IPS-18a (cell line): ENCODE data around the gene APBA1.

Source experiments
- H3K27ac ChIP-seq: one replicate; pipeline ENCODE4 v1.5.1; 2013; ENCODE audit warnings: low read length
- H3K27me3 ChIP-seq: one replicate; pipeline ENCODE4 v1.6.1; 2013; ENCODE audit warnings: mild to moderate bottlenecking, low read length; ENCODE audit not compliant: control insufficient read depth, insufficient read depth
- H3K36me3 ChIP-seq: one replicate; pipeline ENCODE4 v1.6.1; 2013; ENCODE audit warnings: low read depth, low read length; ENCODE audit not compliant: control insufficient read depth
- H3K4me1 ChIP-seq: one replicate; pipeline ENCODE4 v1.6.1; 2013; ENCODE audit warnings: low read depth, low read length; ENCODE audit not compliant: control insufficient read depth
- H3K4me3 ChIP-seq: one replicate; pipeline ENCODE4 v1.5.1; 2013; ENCODE audit warnings: low read length
- H3K9ac ChIP-seq: one replicate; pipeline ENCODE4 v1.6.1; 2013; ENCODE audit warnings: mild to moderate bottlenecking, low read length, moderate library complexity
- H3K9me3 ChIP-seq: one replicate; pipeline ENCODE4 v1.6.1; 2013; ENCODE audit warnings: low read depth, low read length; ENCODE audit not compliant: control insufficient read depth

Gene APBA1

GRCh38 chr9:69542058-69542457 is 130.1 kb downstream of the APBA1 start:
- Histone ChIP-seq H3K4me3 (no peak overlapping the region), H3K36me3 (no peaks in the 10 kb centered on the region), H3K9ac (no peak overlapping the region), H3K27ac (no peak overlapping the region), H3K4me1 (peaks cover 15% of the 10 kb centered on the region), H3K9me3 (no peaks in the 10 kb centered on the region), H3K27me3 (no peaks in the 10 kb centered on the region)

GRCh38 chr9:69535911-69536310 is 136.3 kb downstream of the APBA1 start:
- Histone ChIP-seq H3K4me3 (no peak overlapping the region), H3K9ac (no peak overlapping the region), H3K9me3 (no peaks in the 10 kb centered on the region)

GRCh38 chr9:69535286-69535832 is 136.8 kb downstream of the APBA1 start:
- H3K4me3 ChIP-seq, result no peak overlapping the region
- H3K27me3 ChIP-seq, result no peaks in the 10 kb centered on the region
- H3K9me3 ChIP-seq, result no peaks in the 10 kb centered on the region
- no peak overlapping the region for H3K9ac ChIP-seq
- no peaks in the 10 kb centered on the region for H3K36me3 ChIP-seq
- H3K27ac ChIP-seq, result no peak overlapping the region
- H3K4me1 ChIP-seq, result no peaks in the 10 kb centered on the region

More at GRCh38 chr9:69535911-69536310, 136.3 kb downstream of the APBA1 start:
- H3K4me1 ChIP-seq, result no peaks in the 10 kb centered on the region
- H3K27me3 ChIP-seq, result no peaks in the 10 kb centered on the region
- no peak overlapping the region for H3K27ac ChIP-seq
- no peaks in the 10 kb centered on the region for H3K36me3 ChIP-seq

- H3K27ac ChIP-seq, result no peak overlapping the region
- no peak overlapping the region for H3K9ac ChIP-seq
- H3K4me3 ChIP-seq, result no peak overlapping the region
- H3K4me1 ChIP-seq, result no peaks in the 10 kb centered on the region
- H3K27me3 ChIP-seq, result no peaks in the 10 kb centered on the region
- no peaks in the 10 kb centered on the region for H3K36me3 ChIP-seq
- H3K9me3 ChIP-seq, result no peaks in the 10 kb centered on the region
Observed at GRCh38 chr9:69532396-69532795, 139.8 kb downstream of the APBA1 start.

GRCh38 chr9:69527454-69527853 is 144.7 kb downstream of the APBA1 start:
- Histone ChIP-seq H3K27me3 (no peaks in the 10 kb centered on the region), H3K4me3 (no peak overlapping the region)

GRCh38 chr9:69526699-69527098 is 145.5 kb downstream of the APBA1 start:
- H3K4me3 ChIP-seq, result no peak overlapping the region
- no peaks in the 10 kb centered on the region for H3K9me3 ChIP-seq
- H3K27ac ChIP-seq, result no peak overlapping the region
- H3K4me1 ChIP-seq, result no peaks in the 10 kb centered on the region
- H3K27me3 ChIP-seq, result no peaks in the 10 kb centered on the region
- no peak overlapping the region for H3K9ac ChIP-seq
- H3K36me3 ChIP-seq, result no peaks in the 10 kb centered on the region

More at GRCh38 chr9:69527454-69527853, 144.7 kb downstream of the APBA1 start:
- Histone ChIP-seq H3K9ac (no peak overlapping the region), H3K9me3 (no peaks in the 10 kb centered on the region), H3K27ac (no peak overlapping the region), H3K4me1 (no peaks in the 10 kb centered on the region), H3K36me3 (no peaks in the 10 kb centered on the region)

GRCh38 chr9:69519470-69520240 is 152.5 kb downstream of the APBA1 start:
- no peaks in the 10 kb centered on the region for H3K36me3 ChIP-seq
- no peaks in the 10 kb centered on the region for H3K9me3 ChIP-seq
- H3K27me3 ChIP-seq, result no peaks in the 10 kb centered on the region
- no peak overlapping the region for H3K4me3 ChIP-seq
- no peak overlapping the region for H3K9ac ChIP-seq
- no peaks in the 10 kb centered on the region for H3K4me1 ChIP-seq
- no peak overlapping the region for H3K27ac ChIP-seq

GRCh38 chr9:69516353-69517322 is 155.5 kb downstream of the APBA1 start:
- Histone ChIP-seq H3K27ac (no peak overlapping the region), H3K9me3 (no peaks in the 10 kb centered on the region), H3K4me1 (peaks cover 7% of the 10 kb centered on the region)

GRCh38 chr9:69515810-69516209 is 156.4 kb downstream of the APBA1 start:
- no peak overlapping the region for H3K27ac ChIP-seq
- H3K4me3 ChIP-seq, result no peak overlapping the region
- no peaks in the 10 kb centered on the region for H3K27me3 ChIP-seq
- H3K4me1 ChIP-seq, result peaks cover 7% of the 10 kb centered on the region
- H3K36me3 ChIP-seq, result no peaks in the 10 kb centered on the region
- H3K9ac ChIP-seq, result no peak overlapping the region
- no peaks in the 10 kb centered on the region for H3K9me3 ChIP-seq

More at GRCh38 chr9:69516353-69517322, 155.5 kb downstream of the APBA1 start:
- H3K36me3 ChIP-seq, result no peaks in the 10 kb centered on the region
- no peak overlapping the region for H3K4me3 ChIP-seq
- H3K9ac ChIP-seq, result no peak overlapping the region
- no peaks in the 10 kb centered on the region for H3K27me3 ChIP-seq

GRCh38 chr9:69513141-69513820 is 158.9 kb downstream of the APBA1 start:
- Histone ChIP-seq H3K4me1 (peaks cover 7% of the 10 kb centered on the region), H3K4me3 (no peak overlapping the region), H3K9me3 (no peaks in the 10 kb centered on the region), H3K27ac (no peak overlapping the region), H3K9ac (no peak overlapping the region), H3K36me3 (no peaks in the 10 kb centered on the region), H3K27me3 (no peaks in the 10 kb centered on the region)

GRCh38 chr9:69504058-69504457 is 168.1 kb downstream of the APBA1 start:
- Histone ChIP-seq H3K4me1 (peaks cover 11% of the 10 kb centered on the region), H3K4me3 (no peak overlapping the region), H3K36me3 (no peaks in the 10 kb centered on the region), H3K27me3 (no peaks in the 10 kb centered on the region), H3K27ac (no peak overlapping the region), H3K9ac (no peak overlapping the region), H3K9me3 (no peaks in the 10 kb centered on the region)
